Subcutaneous abdominal adipose tissue (tissue), 5 donors: ENCODE data around the gene DNAJB8.

Experiments
- H3K27ac ChIP-seq: one replicate; pipeline ENCODE4 v1.7.0; 2013; ENCODE audit warnings: low read depth, mild to moderate bottlenecking, inconsistent platforms, low read length, moderate library complexity
- H3K27me3 ChIP-seq, 5 donors: one replicate each; pipeline ENCODE4 v1.7.0; 2013; ENCODE audit warnings: low read length in 5 of 5, inconsistent platforms in 1 of 5; ENCODE audit not compliant: control insufficient read depth in 5 of 5, insufficient read depth in 4 of 5
- H3K36me3 ChIP-seq, 5 donors: one replicate each; pipeline ENCODE4 v1.7.0; 2013; ENCODE audit warnings: low read length in 5 of 5; ENCODE audit not compliant: control insufficient read depth in 5 of 5, insufficient read depth in 5 of 5
- H3K4me1 ChIP-seq, 5 donors: one replicate each; pipeline ENCODE4 v1.7.0; 2013; ENCODE audit warnings: low read length in 5 of 5, mild to moderate bottlenecking in 3 of 5, moderate library complexity in 1 of 5; ENCODE audit not compliant: control insufficient read depth in 5 of 5, insufficient read depth in 5 of 5
- H3K4me3 ChIP-seq, 5 donors: one replicate each; pipeline ENCODE4 v1.7.0; 2013; ENCODE audit warnings: low read length in 5 of 5, low read depth in 1 of 5
- H3K9ac ChIP-seq, 5 donors: one replicate each; pipeline ENCODE4 v1.7.0; 2013; ENCODE audit warnings: low read length in 5 of 5, mild to moderate bottlenecking in 4 of 5, moderate library complexity in 3 of 5
- H3K9me3 ChIP-seq, 5 donors: one replicate each; pipeline ENCODE4 v1.7.0; 2013; ENCODE audit warnings: low read length in 5 of 5; ENCODE audit not compliant: control insufficient read depth in 5 of 5
- donor health status: healthy.
- donor health status: healthy.
- donor health status: healthy.
- donor health status: healthy.
- donor health status: healthy.

DNAJB8 gene

DNA sequence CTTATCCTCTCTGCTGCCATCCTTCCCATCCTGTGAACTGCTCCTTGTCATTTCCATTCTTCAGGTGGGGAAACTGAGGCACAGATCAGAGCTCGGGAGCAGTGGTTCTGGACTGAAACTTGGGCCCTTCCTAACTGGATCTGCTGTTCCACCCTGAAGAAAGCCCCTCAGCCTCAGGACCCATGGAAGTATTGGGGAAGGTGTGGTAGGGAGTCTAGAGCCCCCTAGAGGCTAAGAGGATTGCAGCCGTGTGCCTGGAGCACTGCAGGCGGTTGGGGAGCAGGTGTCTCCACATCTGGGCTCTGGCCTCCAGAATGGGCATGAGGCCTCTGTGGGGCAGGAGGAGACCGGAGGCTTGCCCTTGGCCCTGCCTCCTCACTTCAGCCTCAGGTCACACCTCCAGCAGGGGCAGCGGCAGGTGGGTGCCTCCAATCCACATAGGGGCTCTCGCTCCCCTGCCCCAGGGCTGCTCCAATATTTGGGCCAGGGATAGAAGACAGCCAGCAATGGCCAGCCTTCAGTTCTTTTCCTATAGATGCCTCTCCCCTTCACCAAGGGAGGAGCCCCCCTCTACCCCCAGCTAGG, 28.1 kb downstream of the DNAJB8 start:
- peaks cover under 1 to 11% (median 6%) of the 10 kb centered on the region in 5 donors for H3K27me3 ChIP-seq
- H3K9me3 ChIP-seq: no peaks in the 10 kb centered on the region
- no peak overlapping the region for H3K27ac ChIP-seq

DNA sequence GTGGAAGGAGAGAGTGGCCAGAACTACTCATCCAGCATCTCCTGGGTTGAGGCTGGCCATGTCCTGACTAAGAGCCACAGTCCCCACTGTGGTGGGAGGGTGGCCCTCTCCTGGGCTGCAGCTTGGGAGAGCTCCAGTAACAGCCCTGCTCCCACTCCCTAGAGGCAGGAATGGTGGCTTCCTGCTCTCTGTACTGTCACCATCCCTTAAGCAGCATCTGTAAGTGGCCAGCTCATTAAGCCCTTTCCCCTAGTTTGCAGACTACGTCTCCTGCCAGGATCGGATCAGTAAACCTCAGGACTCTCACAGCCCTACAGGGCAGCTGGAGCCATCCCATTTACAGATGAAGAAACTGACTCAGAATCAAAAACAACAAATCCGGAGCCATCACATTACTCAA, 30.5 kb downstream of the DNAJB8 start:
- H3K9ac ChIP-seq: no peak overlapping the region
- H3K27ac ChIP-seq: no peak overlapping the region
- peaks cover 0 to 42% (median 29%) of the 10 kb centered on the region in 5 donors for H3K4me1 ChIP-seq
- H3K4me3 ChIP-seq: no peak overlapping the region
- no peaks in the 10 kb centered on the region for H3K9me3 ChIP-seq
- H3K36me3 ChIP-seq: no peaks in the 10 kb centered on the region
- H3K27me3 ChIP-seq: peaks cover 12 to 28% (median 24%) of the 10 kb centered on the region in 5 donors

More for the DNA sequence above, 28.1 kb downstream of the DNAJB8 start:
- Histone ChIP-seq H3K4me3 (no peak overlapping the region), H3K36me3 (no peaks in the 10 kb centered on the region), H3K9ac (no peak overlapping the region), H3K4me1 (peaks cover 0 to 33% (median 22%) of the 10 kb centered on the region in 5 donors)

DNA sequence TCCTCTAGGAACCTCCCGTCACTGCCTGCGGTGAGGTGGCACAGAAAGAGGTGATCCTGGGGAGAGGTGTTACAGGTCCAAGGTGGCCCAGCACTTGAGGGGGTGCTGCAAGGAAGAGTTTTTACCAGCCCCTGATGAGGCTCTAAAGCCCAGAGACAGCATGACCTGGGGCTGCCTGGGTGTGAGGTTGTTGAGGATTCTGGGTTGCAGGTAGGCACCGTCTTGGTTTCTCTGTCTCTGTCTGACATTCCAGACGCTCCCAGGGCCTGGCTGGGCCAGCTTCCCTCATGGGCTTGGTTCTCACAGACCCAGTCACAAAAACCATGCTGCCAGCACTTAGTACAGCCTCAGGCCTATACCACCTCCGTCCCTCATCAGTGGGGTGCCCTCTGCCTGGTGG, 31.1 kb downstream of the DNAJB8 start:
- no peak overlapping the region for H3K27ac ChIP-seq
- H3K9me3 ChIP-seq: no peaks in the 10 kb centered on the region
- H3K27me3 ChIP-seq: peaks cover 16 to 30% (median 28%) of the 10 kb centered on the region in 5 donors
- no peak overlapping the region for H3K9ac ChIP-seq
- no peaks in the 10 kb centered on the region for H3K36me3 ChIP-seq
- H3K4me3 ChIP-seq: no peak overlapping the region
- peaks cover 0 to 42% (median 29%) of the 10 kb centered on the region in 5 donors for H3K4me1 ChIP-seq

DNA sequence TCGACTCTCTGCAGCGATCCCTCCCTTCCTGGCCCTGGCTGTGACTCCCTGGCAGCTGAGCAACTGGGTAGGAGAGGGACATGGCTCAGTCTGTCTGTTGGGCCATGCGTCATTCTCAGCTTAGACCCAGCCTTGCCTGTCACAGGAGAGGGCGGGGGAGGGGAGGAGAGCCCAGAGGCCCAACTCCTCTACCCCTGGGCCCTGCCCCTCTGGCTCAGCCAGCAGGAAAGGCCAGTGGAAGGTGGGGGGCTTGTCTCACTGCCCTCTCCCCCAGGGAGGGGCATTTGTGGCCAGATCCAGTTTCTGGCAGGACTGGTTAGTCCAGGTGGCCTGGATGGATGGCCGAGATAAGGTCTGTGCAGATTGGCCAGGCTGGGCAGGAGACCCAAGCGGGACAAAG, 31.6 kb downstream of the DNAJB8 start:
- Histone ChIP-seq H3K4me3 (no peak overlapping the region), H3K9me3 (no peaks in the 10 kb centered on the region), H3K27ac (no peak overlapping the region), H3K4me1 (peaks cover 0 to 42% (median 29%) of the 10 kb centered on the region in 5 donors), H3K27me3 (peaks cover 17 to 34% (median 29%) of the 10 kb centered on the region in 5 donors), H3K9ac (peak overlapping the region in 1 of 5 donors; percentile 30), H3K36me3 (no peaks in the 10 kb centered on the region)

DNA sequence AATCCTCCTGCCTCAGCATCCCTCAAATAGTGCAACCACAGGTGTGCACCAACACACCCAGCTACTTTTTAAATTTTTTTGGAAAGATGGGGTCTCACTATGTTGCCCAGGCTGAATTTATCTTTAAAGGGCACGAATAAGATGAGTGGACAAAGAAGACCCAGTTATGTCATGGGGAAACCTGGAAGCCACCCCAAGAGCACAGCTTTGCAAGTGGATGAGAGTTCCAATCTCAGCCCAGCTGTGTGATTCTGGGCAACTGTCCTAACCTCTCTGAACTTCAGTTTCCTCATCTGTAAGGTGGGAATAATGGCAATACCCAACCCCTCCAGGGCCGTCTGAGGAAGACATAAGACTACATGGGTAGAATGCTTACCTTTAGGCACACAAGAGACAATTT, 32.2 kb downstream of the DNAJB8 start:
- H3K9me3 ChIP-seq: no peaks in the 10 kb centered on the region
- H3K4me1 ChIP-seq: peaks cover 0 to 38% (median 28%) of the 10 kb centered on the region in 5 donors
- no peak overlapping the region for H3K9ac ChIP-seq
- H3K4me3 ChIP-seq: no peak overlapping the region
- H3K27ac ChIP-seq: no peak overlapping the region
- peaks cover 17 to 34% (median 29%) of the 10 kb centered on the region in 5 donors for H3K27me3 ChIP-seq
- H3K36me3 ChIP-seq: no peaks in the 10 kb centered on the region

DNA sequence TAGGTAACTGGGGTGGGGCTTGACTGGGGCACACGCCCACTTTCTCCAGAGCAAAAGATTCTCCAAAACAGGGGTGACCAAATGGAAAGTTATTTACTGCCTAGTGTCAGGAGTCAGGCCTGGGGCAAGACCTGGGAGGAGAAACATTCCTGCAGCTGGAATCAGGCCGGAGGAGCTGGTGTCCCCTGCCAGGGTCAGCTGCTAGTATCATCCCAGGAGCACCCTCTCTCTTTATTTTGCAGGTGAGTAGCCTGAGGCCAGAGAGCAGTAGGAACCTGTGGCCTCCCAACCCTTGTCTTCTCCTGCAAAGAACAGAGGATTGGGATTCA, 32.9 kb downstream of the DNAJB8 start:
- no peak overlapping the region for H3K27ac ChIP-seq
- H3K4me1 ChIP-seq: peaks cover 0 to 31% (median 21%) of the 10 kb centered on the region in 5 donors
- peaks cover 18 to 35% (median 32%) of the 10 kb centered on the region in 5 donors for H3K27me3 ChIP-seq

DNA sequence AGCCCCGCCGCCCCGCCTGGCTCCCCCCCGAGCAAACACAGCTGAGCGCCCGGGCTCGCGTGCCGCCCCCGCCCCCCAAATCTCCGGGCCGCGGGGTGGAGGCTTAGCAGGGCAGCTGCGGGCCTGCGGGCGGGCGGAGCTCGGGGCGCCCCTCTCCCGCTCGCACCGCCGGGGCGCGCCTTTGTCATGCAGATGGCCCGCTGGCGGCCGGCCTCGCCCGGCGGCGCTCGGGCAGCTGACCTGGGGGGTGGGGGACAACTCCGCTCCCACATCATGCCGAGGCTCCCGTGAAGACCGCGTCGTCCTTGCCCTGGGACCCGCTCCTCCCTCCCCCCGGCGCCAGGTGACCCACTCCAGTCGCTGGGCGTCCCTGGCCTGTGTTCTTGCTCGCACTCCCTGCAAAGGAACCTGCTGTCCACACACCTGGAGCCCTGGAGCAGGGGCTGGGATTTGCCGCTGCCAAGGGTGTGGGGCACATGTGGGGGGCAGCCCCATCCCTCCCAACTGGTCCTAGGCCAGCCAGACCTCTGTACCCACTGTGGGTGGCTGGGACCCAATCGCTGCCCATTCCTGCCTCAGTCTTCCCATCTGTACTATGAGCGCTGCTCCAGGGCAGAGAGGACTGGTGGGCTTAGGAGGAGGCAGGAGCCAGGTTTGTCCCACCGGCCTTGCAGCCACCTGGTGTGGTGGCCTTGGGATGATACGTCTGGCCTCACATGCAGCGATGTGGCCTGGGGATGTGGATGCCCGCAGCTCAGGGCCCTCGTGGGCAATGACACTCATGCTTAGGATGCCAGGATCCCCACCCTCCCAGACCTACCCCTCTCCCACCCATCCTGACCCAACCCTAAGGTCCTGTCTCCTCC, 33.5 kb downstream of the DNAJB8 start:
- Histone ChIP-seq H3K9me3 (no peaks in the 10 kb centered on the region), H3K27ac (no peak overlapping the region)

More for the DNA sequence above, 32.9 kb downstream of the DNAJB8 start:
- Histone ChIP-seq H3K9ac (no peak overlapping the region), H3K9me3 (no peaks in the 10 kb centered on the region), H3K4me3 (no peak overlapping the region), H3K36me3 (no peaks in the 10 kb centered on the region)

DNA sequence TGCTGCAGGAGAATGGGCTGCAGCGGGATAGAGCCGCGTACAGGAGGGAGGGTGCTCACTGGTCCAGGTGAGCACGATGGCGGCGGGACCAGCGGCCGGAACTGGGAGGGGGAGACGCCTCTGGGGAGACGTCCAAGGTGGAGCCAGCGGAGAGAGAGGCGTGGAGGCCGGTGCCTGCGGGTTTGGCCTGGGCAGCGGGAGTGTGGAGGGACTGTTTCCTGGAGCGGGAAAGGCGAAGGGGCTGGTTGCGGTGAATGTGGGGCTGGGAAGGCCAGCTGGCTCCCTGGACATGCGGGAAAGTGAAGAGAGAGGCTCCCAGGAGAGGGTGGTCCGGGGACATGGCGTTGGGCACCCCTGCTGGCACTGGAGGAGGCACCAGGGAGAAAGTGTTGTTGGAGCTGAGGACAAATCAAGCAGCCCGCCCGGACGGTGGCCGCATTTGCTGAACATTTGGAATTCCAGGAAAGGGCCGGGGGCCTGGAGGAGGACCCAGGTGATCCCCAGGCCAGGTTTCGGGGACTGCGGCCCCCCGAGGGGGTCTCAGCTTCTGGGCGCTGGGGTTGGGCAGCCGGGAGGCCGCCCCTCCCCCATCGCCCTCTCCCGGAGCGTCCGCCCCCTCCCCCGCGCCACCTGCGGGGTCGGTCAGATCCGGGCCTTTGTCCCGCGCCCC, 34.3 kb downstream of the DNAJB8 start:
- H3K9ac ChIP-seq: no peak overlapping the region
- no peak overlapping the region for H3K4me3 ChIP-seq
- no peaks in the 10 kb centered on the region for H3K36me3 ChIP-seq
- peaks cover 0 to 28% (median 21%) of the 10 kb centered on the region in 5 donors for H3K4me1 ChIP-seq
- H3K27me3 ChIP-seq: peaks cover 28 to 42% (median 39%) of the 10 kb centered on the region in 5 donors
- no peaks in the 10 kb centered on the region for H3K9me3 ChIP-seq
- H3K27ac ChIP-seq: no peak overlapping the region

More for the DNA sequence above, 33.5 kb downstream of the DNAJB8 start:
- Histone ChIP-seq H3K4me1 (peaks cover 0 to 28% (median 21%) of the 10 kb centered on the region in 5 donors), H3K27me3 (peaks cover 24 to 40% (median 36%) of the 10 kb centered on the region in 5 donors), H3K9ac (no peak overlapping the region), H3K36me3 (no peaks in the 10 kb centered on the region), H3K4me3 (no peak overlapping the region)

DNA sequence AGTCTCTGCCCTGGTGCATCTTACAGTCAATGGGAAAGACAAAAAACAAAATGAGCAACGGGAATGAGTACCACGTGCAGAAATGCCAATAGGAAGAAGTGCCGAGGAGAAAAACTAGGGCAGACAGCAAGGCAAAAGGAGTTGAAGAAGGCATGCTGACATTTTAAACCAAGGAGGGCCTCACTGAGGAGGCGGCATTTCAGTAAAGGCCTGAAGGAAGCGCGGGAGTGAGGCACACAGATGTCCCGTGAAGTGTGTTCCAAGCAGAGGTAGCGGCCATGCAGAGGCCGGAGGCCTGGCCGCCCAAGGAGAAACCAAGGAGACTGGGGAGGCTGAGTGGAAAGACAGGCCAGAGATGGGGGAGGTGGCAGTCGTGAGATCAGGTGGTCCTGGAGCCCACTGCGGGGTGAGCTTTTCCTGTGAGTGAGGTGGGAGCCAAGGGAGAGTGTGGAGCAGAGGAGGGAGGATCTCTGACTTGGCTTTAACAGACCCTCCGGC, 34.8 kb downstream of the DNAJB8 start:
- no peaks in the 10 kb centered on the region for H3K36me3 ChIP-seq
- H3K9me3 ChIP-seq: no peaks in the 10 kb centered on the region
- no peak overlapping the region for H3K4me3 ChIP-seq
- no peak overlapping the region for H3K9ac ChIP-seq
- no peak overlapping the region for H3K27ac ChIP-seq
- peaks cover 0 to 28% (median 21%) of the 10 kb centered on the region in 5 donors for H3K4me1 ChIP-seq
- peaks cover 28 to 48% (median 43%) of the 10 kb centered on the region in 5 donors for H3K27me3 ChIP-seq
